Progenitor cell of endocrine pancreas (in vitro differentiated cells): ENCODE results near the gene EYS. TPM values are rescaled to one million over a fixed set of nuclear protein-coding genes. Genes with fewer than 3 reads are reported as not detected.

Experiments used
- DNase-seq: peaks from one replicate; pipeline ENCODE4 v3.0.0; 2021; ENCODE audit warnings: low spot score; ENCODE audit not compliant: unreplicated experiment
- H3K27ac Mint-ChIP-seq: 2 replicates; pipeline ENCODE4 v1.8.0; 2021; ENCODE audit warnings: mild to moderate bottlenecking, moderate library complexity, mixed read lengths
- H3K27me3 Mint-ChIP-seq: 2 replicates; pipeline ENCODE4 v1.8.0; 2021; ENCODE audit warnings: mixed read lengths
- H3K36me3 Mint-ChIP-seq: 2 replicates; pipeline ENCODE4 v1.8.0; 2022; ENCODE audit warnings: mixed read lengths; ENCODE audit not compliant: insufficient read depth
- H3K4me1 Mint-ChIP-seq: 2 replicates; pipeline ENCODE4 v1.8.0; 2021; ENCODE audit warnings: low read depth, mixed read lengths
- H3K4me3 Mint-ChIP-seq: 2 replicates; pipeline ENCODE4 v1.8.0; 2021; ENCODE audit warnings: low read depth, mild to moderate bottlenecking, moderate library complexity, mixed read lengths
- H3K9me3 Mint-ChIP-seq: 2 replicates; pipeline ENCODE4 v1.8.0; 2021; ENCODE audit warnings: low read depth, mixed read lengths
- total RNA-seq: library from RNA; stranded (reverse); gene quantifications from 2 replicates; pipeline ENCODE4 v1.2.1, GENCODE V29; 2021
- TF ChIP-seq, protein P1 (sequence below): fragments of 200-600 bp; sonication (generic); IDR thresholded peaks from one replicate; pipeline ENCODE4 v1.5.0; 2021; ENCODE audit warnings: antibody characterized with exemption, mild to moderate bottlenecking; ENCODE audit not compliant: unreplicated experiment

EYS gene
- total RNA-seq, 1 donor from 2014 or later: 0.46 TPM

DNA sequence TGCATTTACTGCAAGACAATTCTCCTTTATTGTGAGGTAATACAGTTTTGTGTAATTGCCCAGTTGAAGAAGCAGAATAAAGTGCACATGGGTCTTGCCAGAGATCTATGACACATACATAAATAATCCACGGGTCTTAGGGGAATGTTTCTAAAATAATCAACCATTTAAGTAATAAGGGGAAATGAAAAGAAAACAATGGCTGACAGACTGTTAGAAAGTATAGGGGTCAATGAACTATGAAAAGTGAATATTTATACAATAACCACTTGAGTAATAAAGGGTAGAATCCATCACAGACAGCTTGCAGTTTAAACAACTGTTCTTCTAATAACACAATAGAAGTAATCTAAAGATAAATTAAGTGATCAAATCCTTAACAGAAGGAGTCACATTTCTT is 477.2 kb downstream of the EYS start:
- Mint-ChIP-seq H3K4me3 (no peak overlapping the region), H3K9me3 (no peaks in the 10 kb centered on the region), H3K4me1 (no peaks in the 10 kb centered on the region), H3K36me3 (no peaks in the 10 kb centered on the region), H3K27me3 (no peaks in the 10 kb centered on the region), H3K27ac (no peak overlapping the region)
- DNase-seq: no peak
- TF ChIP-seq, protein P1, sequence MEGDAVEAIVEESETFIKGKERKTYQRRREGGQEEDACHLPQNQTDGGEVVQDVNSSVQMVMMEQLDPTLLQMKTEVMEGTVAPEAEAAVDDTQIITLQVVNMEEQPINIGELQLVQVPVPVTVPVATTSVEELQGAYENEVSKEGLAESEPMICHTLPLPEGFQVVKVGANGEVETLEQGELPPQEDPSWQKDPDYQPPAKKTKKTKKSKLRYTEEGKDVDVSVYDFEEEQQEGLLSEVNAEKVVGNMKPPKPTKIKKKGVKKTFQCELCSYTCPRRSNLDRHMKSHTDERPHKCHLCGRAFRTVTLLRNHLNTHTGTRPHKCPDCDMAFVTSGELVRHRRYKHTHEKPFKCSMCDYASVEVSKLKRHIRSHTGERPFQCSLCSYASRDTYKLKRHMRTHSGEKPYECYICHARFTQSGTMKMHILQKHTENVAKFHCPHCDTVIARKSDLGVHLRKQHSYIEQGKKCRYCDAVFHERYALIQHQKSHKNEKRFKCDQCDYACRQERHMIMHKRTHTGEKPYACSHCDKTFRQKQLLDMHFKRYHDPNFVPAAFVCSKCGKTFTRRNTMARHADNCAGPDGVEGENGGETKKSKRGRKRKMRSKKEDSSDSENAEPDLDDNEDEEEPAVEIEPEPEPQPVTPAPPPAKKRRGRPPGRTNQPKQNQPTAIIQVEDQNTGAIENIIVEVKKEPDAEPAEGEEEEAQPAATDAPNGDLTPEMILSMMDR: no peak

DNA sequence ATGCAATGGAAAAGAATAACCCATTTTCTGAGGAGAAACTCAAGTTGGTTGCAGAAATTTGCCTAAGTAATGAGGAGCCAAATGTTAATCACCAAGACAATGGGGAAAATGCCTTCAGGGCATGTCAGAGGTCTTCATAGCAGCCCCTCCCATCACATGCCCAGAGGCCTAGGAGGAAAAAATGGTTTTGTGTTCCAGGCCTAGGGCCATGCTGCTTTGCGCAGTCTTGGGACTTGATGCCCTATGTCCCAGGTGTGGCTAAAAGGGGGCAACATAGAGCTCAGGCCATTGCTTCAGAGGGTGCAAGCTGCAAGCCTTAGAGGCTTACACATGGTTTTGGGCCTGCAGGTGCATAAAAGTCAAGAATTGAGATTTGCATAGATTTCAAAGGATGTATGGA is 485.9 kb downstream of the EYS start:
- Mint-ChIP-seq H3K4me3 (no peak overlapping the region), H3K27ac (no peak overlapping the region), H3K36me3 (no peaks in the 10 kb centered on the region), H3K27me3 (no peaks in the 10 kb centered on the region), H3K9me3 (peaks cover 19% of the 10 kb centered on the region), H3K4me1 (no peaks in the 10 kb centered on the region)
- no peak for DNase-seq
- TF ChIP-seq, protein P1: no peak

DNA sequence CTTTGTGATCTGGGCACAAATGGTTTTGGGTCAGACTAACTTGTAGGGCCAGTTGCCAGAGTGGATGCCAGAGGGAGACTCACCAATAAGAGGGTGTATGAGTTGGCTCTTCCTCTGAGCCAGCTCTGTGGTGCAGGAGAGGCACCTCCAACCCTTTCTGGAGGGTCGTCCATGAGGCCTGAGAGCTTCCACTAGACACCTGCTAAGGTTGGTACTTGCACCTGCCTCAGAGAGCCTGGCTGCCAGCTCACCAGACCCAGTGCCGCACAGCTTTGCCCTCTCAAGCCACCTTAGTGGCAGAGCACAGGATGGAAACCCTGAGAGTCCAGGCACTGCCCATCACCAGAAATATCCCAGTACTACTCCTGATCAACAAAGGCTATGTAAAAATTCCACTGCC is 504.3 kb downstream of the EYS start:
- H3K4me1 Mint-ChIP-seq: no peaks in the 10 kb centered on the region
- TF ChIP-seq, protein P1: no peak
- H3K27me3 Mint-ChIP-seq: no peaks in the 10 kb centered on the region
- no peaks in the 10 kb centered on the region for H3K36me3 Mint-ChIP-seq
- H3K4me3 Mint-ChIP-seq: no peak overlapping the region
- DNase-seq: no peak
- no peak overlapping the region for H3K27ac Mint-ChIP-seq
- peaks cover 3% of the 10 kb centered on the region for H3K9me3 Mint-ChIP-seq

DNA sequence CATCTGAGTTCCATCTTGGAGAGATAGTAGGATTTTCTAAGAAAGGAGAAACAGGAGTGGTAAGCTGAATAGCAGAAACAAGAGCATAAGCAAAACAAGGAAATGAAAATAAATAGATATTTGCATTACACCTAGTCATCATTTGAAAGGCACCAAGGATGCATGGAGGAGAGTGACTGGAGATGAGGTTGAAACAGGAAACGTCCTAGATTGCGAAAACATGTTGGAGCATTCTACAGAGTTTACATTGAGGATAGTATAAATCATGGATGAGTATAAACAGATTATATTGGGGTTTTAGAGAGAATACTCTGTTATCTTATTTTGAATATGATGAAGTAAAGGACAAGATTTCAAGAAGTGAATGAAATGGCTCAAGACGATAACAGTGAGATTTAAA is 507.3 kb downstream of the EYS start:
- no peaks in the 10 kb centered on the region for H3K9me3 Mint-ChIP-seq
- H3K4me1 Mint-ChIP-seq: no peaks in the 10 kb centered on the region
- H3K36me3 Mint-ChIP-seq: no peaks in the 10 kb centered on the region
- TF ChIP-seq, protein P1: no peak
- no peaks in the 10 kb centered on the region for H3K27me3 Mint-ChIP-seq
- DNase-seq: no peak
- H3K27ac Mint-ChIP-seq: no peak overlapping the region
- no peak overlapping the region for H3K4me3 Mint-ChIP-seq

DNA sequence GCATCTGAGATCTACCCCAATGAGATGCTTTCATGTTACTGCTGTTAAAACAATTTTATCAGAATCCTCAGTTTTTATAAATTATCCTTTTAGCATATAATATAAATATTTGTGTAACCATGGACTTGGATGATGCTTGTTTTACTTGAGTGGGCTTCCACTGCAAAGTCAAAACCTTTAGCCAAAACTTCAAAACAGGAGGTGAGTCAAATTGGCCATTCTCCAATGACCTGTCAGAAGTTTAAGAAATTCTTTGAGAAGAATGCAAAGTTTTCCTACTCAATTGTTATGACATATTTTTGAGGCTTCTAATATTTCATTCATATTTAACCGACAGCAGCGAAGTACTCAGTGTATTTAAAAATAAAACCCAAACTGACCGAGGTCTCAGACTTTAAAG is 507.9 kb downstream of the EYS start:
- no peaks in the 10 kb centered on the region for H3K36me3 Mint-ChIP-seq
- TF ChIP-seq, protein P1: no peak
- H3K4me1 Mint-ChIP-seq: no peaks in the 10 kb centered on the region
- H3K9me3 Mint-ChIP-seq: no peaks in the 10 kb centered on the region
- H3K27ac Mint-ChIP-seq: no peak overlapping the region
- no peak overlapping the region for H3K4me3 Mint-ChIP-seq
- no peaks in the 10 kb centered on the region for H3K27me3 Mint-ChIP-seq
- DNase-seq: no peak
